PC-3 (cell line): ENCODE measurements around the gene NIN.

Experiments used
- CTCF ChIP-seq: fragments of 300-600 bp; sonication (generic); conservative IDR thresholded peaks from 2 replicates; pipeline ENCODE4 v1.5.1; 2017; ENCODE audit warnings: antibody characterized with exemption, low read depth, mild to moderate bottlenecking, low read length
- EZH2 ChIP-seq: fragments of 300-600 bp; sonication (generic); IDR thresholded peaks from one replicate; pipeline ENCODE4 v1.6.1; 2017; ENCODE audit warnings: antibody characterized with exemption, mild to moderate bottlenecking, low read length; ENCODE audit not compliant: unreplicated experiment
- EZH2phosphoT487 ChIP-seq: fragments of 300-600 bp; sonication (generic); IDR thresholded peaks from 2 replicates; pipeline ENCODE4 v1.6.1; 2018; ENCODE audit warnings: mild to moderate bottlenecking, antibody characterized with exemption, low read length, borderline replicate concordance

GRCh38 chr14:50757702-50758101 is 73.3 kb downstream of the NIN start:
- TF ChIP-seq CTCF = no peak
- TF ChIP-seq EZH2phosphoT487 = no peak
- TF ChIP-seq EZH2 = no peak
